HG02840 (cell line): Measurements from ENCODE around the gene TGFBR1.

Experiments used
- ATAC-seq: cut with Tn5 transposase; IDR thresholded peaks from one replicate; pipeline ENCODE4 v1.9.1; 2021; ENCODE audit warnings: mild to moderate bottlenecking, moderate library complexity, moderate number of reproducible peaks; ENCODE audit not compliant: unreplicated experiment, low FRiP score

Gene TGFBR1

GRCh38 chr9:99130069-99130468 lies 25.2 kb downstream of the TGFBR1 start:
- ATAC-seq = peak; percentile 63

- ATAC-seq = no peak
Measured at GRCh38 chr9:99133145-99133544, 28.2 kb downstream of the TGFBR1 start.

GRCh38 chr9:99134893-99135341 lies 30.0 kb downstream of the TGFBR1 start:
- no peak for ATAC-seq

GRCh38 chr9:99135456-99135855 lies 30.5 kb downstream of the TGFBR1 start:
- ATAC-seq = no peak

GRCh38 chr9:99137225-99137624 lies 32.3 kb downstream of the TGFBR1 start:
- no peak for ATAC-seq

GRCh38 chr9:99137891-99138290 lies 33.0 kb downstream of the TGFBR1 start:
- ATAC-seq = no peak

- ATAC-seq = no peak
Measured at GRCh38 chr9:99138424-99139284, 33.7 kb downstream of the TGFBR1 start.

GRCh38 chr9:99139868-99140267 lies 35.0 kb downstream of the TGFBR1 start:
- no peak for ATAC-seq

- no peak for ATAC-seq
Measured at GRCh38 chr9:99140685-99141314, 35.9 kb downstream of the TGFBR1 start.

- ATAC-seq = no peak
Measured at GRCh38 chr9:99141849-99142248, 36.9 kb downstream of the TGFBR1 start.

GRCh38 chr9:99142275-99142674 lies 37.4 kb downstream of the TGFBR1 start:
- no peak for ATAC-seq

- ATAC-seq = no peak
Measured at GRCh38 chr9:99143655-99144054, 38.7 kb downstream of the TGFBR1 start.

GRCh38 chr9:99144966-99145365 lies 40.1 kb downstream of the TGFBR1 start:
- ATAC-seq = no peak

- no peak for ATAC-seq
Measured at GRCh38 chr9:99146574-99146973, 41.7 kb downstream of the TGFBR1 start.

GRCh38 chr9:99147177-99147576 lies 42.3 kb downstream of the TGFBR1 start:
- ATAC-seq = no peak

GRCh38 chr9:99150451-99151171 lies 45.7 kb downstream of the TGFBR1 start:
- ATAC-seq = no peak

GRCh38 chr9:99154356-99154755 lies 49.4 kb downstream of the TGFBR1 start:
- ATAC-seq = no peak

- ATAC-seq = no peak
Measured at GRCh38 chr9:99155736-99156135, 50.8 kb downstream of the TGFBR1 start.

GRCh38 chr9:99158629-99159028 lies 53.7 kb downstream of the TGFBR1 start:
- ATAC-seq = no peak

GRCh38 chr9:99160173-99160572 lies 55.3 kb downstream of the TGFBR1 start:
- no peak for ATAC-seq

GRCh38 chr9:99162759-99163364 lies 57.9 kb downstream of the TGFBR1 start:
- no peak for ATAC-seq
